Thyroid gland (tissue), 4 donors: ENCODE data around the gene CCDC85C. TPM values are rescaled to one million over a fixed set of nuclear protein-coding genes. Genes with fewer than 3 reads are reported as not detected.

Experiments
- DNase-seq, 2 donors: peaks; one replicate each; pipeline ENCODE4 v3.0.0-alpha.2; 2019
- H3K27ac ChIP-seq, 3 donors: fragments of 200-600 bp; sonication (generic); 1 replicate in 2 of 3; 2 replicates in 1 of 3; pipeline ENCODE4 v1.5.1; 2016 to 2019; ENCODE audit warnings: mild to moderate bottlenecking in 1 of 3, moderate library complexity in 1 of 3
- H3K27me3 ChIP-seq: fragments of 200-600 bp; sonication (generic); one replicate; pipeline ENCODE4 v1.5.1; 2019
- H3K36me3 ChIP-seq, 2 donors: fragments of 200-600 bp; sonication (generic); one replicate each; pipeline ENCODE4 v1.5.1; 2016 to 2019
- H3K4me1 ChIP-seq, 2 donors: fragments of 200-600 bp; sonication (generic); one replicate each; pipeline ENCODE4 v1.5.1; 2017 to 2019
- H3K4me3 ChIP-seq, 3 donors: fragments of 200-600 bp; sonication (generic); replicated peaks in 1 of 3; 1 replicate in 2 of 3; 2 replicates in 1 of 3; pipeline ENCODE4 v1.5.1; 2016; ENCODE audit warnings: mild to moderate bottlenecking in 1 of 3
- H3K9me3 ChIP-seq: fragments of 200-600 bp; sonication (generic); one replicate; pipeline ENCODE4 v1.5.1; 2017
- CTCF ChIP-seq, 6 experiments: fragments of 200-600 bp in 3 of 6; fragments of 450-650 bp in 3 of 6; sonication (generic) in 3 of 6; IDR thresholded peaks; one replicate each; pipeline ENCODE4 v1.5.1; 2016 to 2019; ENCODE audit warnings: antibody characterized with exemption in 6 of 6, mild to moderate bottlenecking in 2 of 6, inconsistent platforms in 1 of 6, moderate library complexity in 1 of 6
- POLR2A ChIP-seq, 2 donors: fragments of 450-650 bp; IDR thresholded peaks; one replicate each; pipeline ENCODE4 v1.6.1; 2017; ENCODE audit warnings: antibody characterized with exemption in 2 of 2, mild to moderate bottlenecking in 2 of 2, moderate library complexity in 1 of 2
- WGBS, 2 donors: methylation state at CpG; one replicate each; pipeline ENCODE4 v1.1.5; 2017; 5-methylcytosine and 5-hydroxymethylcytosine counted together
- intact Hi-C: fragments of 100-400 bp; cut with DNase I; formaldehyde crosslinking; loops from one replicate; pipeline ENCODE4 v1.15.1; 2023
- total RNA-seq, 4 donors: library from RNA; depleted of rRNA; stranded (reverse); fragments of >200 nt; gene quantifications; one replicate each; pipeline ENCODE4 v1.2.3, GENCODE V29; 2016

CCDC85C gene
- total RNA-seq, 4 donors from 2014 or later = 8.6 to 28.3 (median 17.3) TPM

- H3K9me3 ChIP-seq = no peaks in the 10 kb centered on the region
- no peaks in the 10 kb centered on the region for H3K27me3 ChIP-seq
- no peak for TF ChIP-seq CTCF (IDR thresholded peaks at IDR 0.05)
- no peak for TF ChIP-seq POLR2A (IDR thresholded peaks at IDR 0.05)
- H3K4me3 ChIP-seq = no peak overlapping the region
- intact Hi-C loops = no loop called here
- no peaks in the 10 kb centered on the region for H3K36me3 ChIP-seq
- DNase-seq = peak; percentile 53 to 56
- peak overlapping the region; percentile 80 to 93 (median 93) for H3K27ac ChIP-seq
- peaks cover 65 to 90% of the 10 kb centered on the region in 2 donors for H3K4me1 ChIP-seq
- 40 to 67% methylated on average over 1 to 5 of the region's 5 CpGs for WGBS, 2 donors
Measured at GRCh38 chr14:99576304-99576703, 27.7 kb downstream of the CCDC85C start.

GRCh38 chr14:99575043-99576023, 28.7 kb downstream of the CCDC85C start:
- WGBS, 2 donors = 58% methylated on average over 11 to 20 of the region's 22 CpGs

DNA sequence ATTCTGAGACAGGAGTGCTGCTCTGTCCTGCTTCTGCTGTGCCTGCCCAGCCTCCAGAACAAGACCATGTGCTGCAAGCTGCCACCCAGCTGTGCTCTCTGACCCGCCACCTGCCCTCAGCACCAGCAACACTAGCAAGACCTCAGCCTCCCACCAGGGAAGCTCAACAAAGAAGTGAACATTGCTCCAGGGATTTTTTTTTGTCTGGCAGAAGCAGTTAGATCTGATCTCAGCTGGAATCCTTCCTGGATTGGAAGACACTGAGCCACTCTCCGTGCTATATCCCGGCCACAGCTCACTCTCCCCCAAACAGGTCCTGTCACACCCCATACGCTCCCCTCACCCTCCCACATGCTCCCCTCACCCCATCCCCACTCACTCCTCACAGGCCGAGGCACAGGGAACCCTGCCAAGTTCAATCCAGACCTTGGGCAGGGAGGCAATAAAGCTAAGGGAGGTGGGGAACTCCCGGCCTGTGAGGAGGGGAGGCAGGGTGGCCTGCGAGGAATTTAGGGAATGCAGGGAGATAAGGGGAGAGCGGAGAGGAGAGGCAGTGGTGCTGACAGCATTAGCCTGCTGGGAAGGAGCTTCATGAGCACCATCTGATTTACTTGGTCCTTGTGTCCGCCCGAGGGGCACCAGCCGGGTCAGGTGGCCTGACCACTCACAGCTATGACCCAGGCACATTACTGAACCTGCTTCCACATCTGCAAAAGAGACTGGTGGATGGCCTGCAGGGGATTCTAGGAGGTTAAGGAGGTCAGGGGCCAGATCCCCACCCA, 29.7 kb downstream of the CCDC85C start:
- Histone ChIP-seq H3K27me3 (no peaks in the 10 kb centered on the region), H3K9me3 (no peaks in the 10 kb centered on the region), H3K36me3 (no peaks in the 10 kb centered on the region), H3K27ac (peak overlapping the region; percentile 80 to 93 (median 93)), H3K4me3 (no peak overlapping the region), H3K4me1 (peaks cover 60 to 90% of the 10 kb centered on the region in 2 donors)
- intact Hi-C loops = no loop called here
- DNase-seq = peak; percentile 83 to 88
- WGBS, 2 donors = 31 to 35% methylated on average over 11 of the region's 11 CpGs
- no peak for TF ChIP-seq CTCF (IDR thresholded peaks at IDR 0.05)
- TF ChIP-seq POLR2A (IDR thresholded peaks at IDR 0.05) = no peak

More at GRCh38 chr14:99575043-99576023, 28.7 kb downstream of the CCDC85C start:
- no peak overlapping the region for H3K4me3 ChIP-seq
- H3K9me3 ChIP-seq = no peaks in the 10 kb centered on the region
- H3K27me3 ChIP-seq = no peaks in the 10 kb centered on the region
- intact Hi-C loops = no loop called here
- peak; percentile 97 to 98 for DNase-seq
- H3K27ac ChIP-seq = peak overlapping the region; percentile 80 to 93 (median 93)
- no peaks in the 10 kb centered on the region for H3K36me3 ChIP-seq
- TF ChIP-seq POLR2A (IDR thresholded peaks at IDR 0.05) (no peak), CTCF (IDR thresholded peaks at IDR 0.05) (peak in 1 of 6 experiments; percentile 9)
- peaks cover 59 to 90% of the 10 kb centered on the region in 2 donors for H3K4me1 ChIP-seq

DNA sequence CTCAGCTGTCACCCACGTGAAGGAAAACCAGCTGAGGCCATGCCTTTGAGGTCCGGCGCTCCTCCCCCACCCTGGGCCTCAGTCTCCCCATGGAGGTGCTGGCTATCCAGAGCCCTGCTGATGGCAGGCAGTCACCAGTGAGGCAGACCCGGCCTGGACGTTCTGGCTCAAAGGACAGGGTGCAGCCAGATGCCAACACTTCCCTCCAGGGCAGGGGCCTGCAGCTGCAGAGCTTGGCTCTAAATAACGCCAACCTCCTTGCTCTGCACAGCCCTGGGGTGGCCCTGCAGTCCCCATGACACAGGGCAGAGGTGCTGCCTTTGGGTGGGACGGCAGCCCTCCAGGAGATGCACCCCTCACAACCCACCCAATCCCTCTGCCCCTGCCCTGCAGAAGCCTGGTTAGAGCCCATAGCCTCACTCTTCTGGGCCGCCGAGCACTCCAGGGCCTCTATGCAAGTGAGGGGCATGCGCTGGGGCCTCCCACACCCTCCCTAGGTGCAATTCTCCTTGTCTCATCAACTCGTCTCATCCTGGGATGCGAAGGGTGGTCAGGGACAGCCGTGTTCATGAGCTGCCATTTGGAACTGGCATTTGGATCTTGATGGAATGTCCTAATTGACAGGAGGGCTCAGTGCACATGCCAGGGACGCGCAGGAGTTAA, 30.4 kb downstream of the CCDC85C start:
- no peaks in the 10 kb centered on the region for H3K9me3 ChIP-seq
- no peak overlapping the region for H3K4me3 ChIP-seq
- no peak for TF ChIP-seq CTCF (IDR thresholded peaks at IDR 0.05)
- TF ChIP-seq POLR2A (IDR thresholded peaks at IDR 0.05) = no peak
- DNase-seq = no peak
- intact Hi-C loops = no loop called here
- WGBS, 2 donors = 65 to 80% methylated on average over 5 to 12 of the region's 15 CpGs
- no peaks in the 10 kb centered on the region for H3K36me3 ChIP-seq
- H3K27ac ChIP-seq = peak overlapping the region; percentile 80 to 93 (median 93)
- peaks cover 60 to 90% of the 10 kb centered on the region in 2 donors for H3K4me1 ChIP-seq
- H3K27me3 ChIP-seq = no peaks in the 10 kb centered on the region
